AG09319 (cell line): ENCODE data around the gene GPATCH11.

Source experiments
- DNase-seq: peaks from one replicate; pipeline ENCODE4 v3.0.0-alpha.2; 2010; ENCODE audit warnings: low read depth; ENCODE audit errors: extremely low read depth
- CTCF ChIP-seq: IDR thresholded peaks from 2 replicates; pipeline ENCODE4 v1.5.1; 2011; ENCODE audit warnings: low read depth, mild to moderate bottlenecking, inconsistent platforms, low read length, moderate library complexity

GPATCH11 gene

GRCh38 chr2:37104178-37104577 lies 19.9 kb downstream of the GPATCH11 start:
- DNase-seq = no peak
- TF ChIP-seq CTCF = no peak

GRCh38 chr2:37105150-37105549 lies 20.8 kb downstream of the GPATCH11 start:
- no peak for TF ChIP-seq CTCF
- DNase-seq = no peak

DNA sequence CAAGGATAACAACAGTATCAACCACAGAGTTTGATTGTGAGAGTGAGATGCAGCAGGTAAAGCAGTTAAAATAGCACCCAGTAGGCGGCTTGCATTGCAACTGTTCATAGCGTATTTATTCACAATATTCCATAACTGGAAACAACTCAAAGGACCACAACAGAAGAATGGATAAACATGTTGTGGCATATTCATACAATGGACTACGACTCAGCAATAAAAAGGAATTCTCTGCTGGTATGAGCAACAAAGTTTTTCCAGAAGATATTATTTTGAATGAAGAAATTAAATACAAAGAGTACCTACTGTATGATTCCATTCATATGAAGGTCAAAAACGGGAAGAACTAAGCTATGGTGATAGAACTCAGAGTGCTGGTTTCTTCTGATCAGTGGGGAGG lies 25.2 kb downstream of the GPATCH11 start:
- no peak for DNase-seq
- no peak for TF ChIP-seq CTCF

- DNase-seq = no peak
- no peak for TF ChIP-seq CTCF
Measured at GRCh38 chr2:37110306-37111212, 26.2 kb downstream of the GPATCH11 start.

DNA sequence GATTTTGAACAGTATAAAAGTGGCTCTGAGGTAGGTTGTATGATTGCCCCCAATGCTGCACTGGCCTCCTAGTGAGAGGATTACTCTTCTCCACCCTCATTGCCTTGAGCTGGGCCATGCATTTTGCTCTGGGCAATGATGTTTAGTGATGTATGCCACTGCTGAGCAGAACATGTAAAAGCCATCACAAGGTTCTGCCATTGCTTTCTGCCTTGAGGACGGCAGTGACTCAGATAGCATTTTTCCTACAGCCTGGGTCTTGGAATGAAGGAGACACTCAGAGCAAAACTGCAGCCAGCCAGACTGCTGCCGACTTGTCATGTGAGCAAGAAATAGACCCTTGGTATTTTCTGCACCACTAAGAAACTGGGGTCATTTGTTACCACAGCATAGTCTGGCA lies 27.6 kb downstream of the GPATCH11 start:
- no peak for DNase-seq
- no peak for TF ChIP-seq CTCF

DNA sequence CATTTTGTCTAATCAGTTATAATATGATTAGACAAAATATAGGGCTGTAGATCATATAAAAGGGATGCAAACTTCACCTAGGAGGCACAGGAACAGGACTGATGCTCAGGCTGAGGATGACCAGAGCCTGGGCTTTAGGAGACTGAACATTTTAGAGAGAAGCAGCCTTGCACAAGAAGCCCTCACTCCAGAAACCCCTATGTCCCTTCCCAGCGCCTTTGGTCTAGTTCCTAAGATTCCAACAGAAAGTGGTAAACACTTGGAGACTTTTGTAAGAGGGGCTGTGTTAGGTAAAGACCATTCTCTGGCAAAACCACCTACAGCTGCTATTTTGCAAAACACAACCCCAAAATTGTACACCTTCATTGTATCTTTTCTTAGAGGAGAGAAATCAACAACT lies 33.2 kb downstream of the GPATCH11 start:
- no peak for TF ChIP-seq CTCF
- no peak for DNase-seq

DNA sequence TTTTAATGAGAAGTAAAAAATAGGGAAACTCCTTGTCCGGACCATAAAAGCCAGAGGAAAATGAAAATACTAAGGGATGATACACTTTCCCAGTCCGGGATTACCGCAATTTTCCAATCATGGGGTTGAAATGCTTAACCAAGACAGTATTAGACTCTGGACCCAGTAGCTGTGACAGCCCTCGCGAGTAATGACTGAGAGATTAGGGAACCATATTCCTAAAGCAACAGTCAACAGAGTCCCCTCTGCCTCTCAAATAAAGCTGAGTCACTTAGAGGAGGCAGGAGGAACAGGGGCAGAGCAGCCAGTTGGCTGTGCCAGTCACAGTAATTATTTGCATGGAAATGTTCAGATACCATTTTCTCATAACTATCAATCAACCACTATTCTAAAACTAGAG lies 34.8 kb downstream of the GPATCH11 start:
- TF ChIP-seq CTCF = no peak
- no peak for DNase-seq
